HG03342 (cell line): ENCODE results near the gene FAM117B.
"Not testable (repeated sequence)": the region's sequence is repeated elsewhere in the genome, so short reads cannot be mapped to it uniquely, and the experiment has no call there.

Source experiments
- ATAC-seq: cut with Tn5 transposase; IDR thresholded peaks from one replicate; pipeline ENCODE4 v1.9.1; 2021; ENCODE audit warnings: mild to moderate bottlenecking, moderate library complexity; ENCODE audit not compliant: unreplicated experiment

The FAM117B gene

GRCh38 chr2:202807431-202808138 is 172.8 kb downstream of the FAM117B start:
- ATAC-seq = not testable (repeated sequence)

DNA sequence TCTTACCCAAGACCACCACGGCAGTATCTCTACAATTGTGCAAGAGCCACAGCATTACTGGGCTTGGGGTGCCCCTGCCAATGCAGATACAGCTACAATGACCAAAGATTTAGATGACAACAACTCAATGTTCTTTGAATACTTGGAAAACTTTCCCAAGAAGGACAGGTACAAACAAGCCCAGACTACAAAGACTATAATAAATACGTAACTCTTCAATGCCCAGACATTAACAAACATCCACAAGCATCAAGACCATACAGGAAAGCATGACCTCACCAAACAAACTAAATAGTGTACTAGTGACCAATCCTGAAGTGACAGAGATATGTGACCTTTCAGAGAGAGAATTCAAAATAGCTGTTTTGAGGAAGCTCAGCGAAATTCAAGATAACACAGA is 174.0 kb downstream of the FAM117B start:
- ATAC-seq = no peak

- no peak for ATAC-seq
Observed at GRCh38 chr2:202813387-202813786, 178.6 kb downstream of the FAM117B start.

GRCh38 chr2:202814226-202814625 is 179.5 kb downstream of the FAM117B start:
- ATAC-seq = no peak

GRCh38 chr2:202815548-202816360 is 181.0 kb downstream of the FAM117B start:
- no peak for ATAC-seq

GRCh38 chr2:202817771-202818170 is 183.0 kb downstream of the FAM117B start:
- no peak for ATAC-seq

GRCh38 chr2:202818321-202818720 is 183.6 kb downstream of the FAM117B start:
- ATAC-seq = no peak
